Heart left ventricle (tissue), 13 donors: ENCODE results near the gene P3H3.

ENCODE experiments used
- POLR2A ChIP-seq, 2 donors: fragments of 450-650 bp; IDR thresholded peaks; one replicate each; pipeline ENCODE4 v1.6.1; 2017; ENCODE audit warnings: antibody characterized with exemption in 2 of 2, mild to moderate bottlenecking in 2 of 2, moderate library complexity in 2 of 2
- TF ChIP-seq, protein P1 (sequence below), 12 donors: fragments of 200-600 bp; sonication (generic) in 4 of 12; IDR thresholded peaks; one replicate each; pipeline versions ENCODE4 v1.5.0 to v1.8.0; 2018 to 2022; ENCODE audit warnings: antibody characterized with exemption in 12 of 12, mild to moderate bottlenecking in 5 of 12
- donor health status: ischemic (EF 13 %, LVEDD 7.1; RV severe dilation, severe dysfunction).
- donor health status: DM: no; HTN: yes; CAD: no.
- donor health status: DM: no; HTN: no; CAD: no.
- donor health status: ischemic (EF 25% LVEDD 6.9; RV normal size, moderate dysfunction).
- donor health status: ischemic (EF 25% LVEDD 5.7; RV mildly dilated, moderate dysfunction).
- donor health status: ischemic (EF 35%, LVEDD 5.7; RV mildly dilated, moderate dysfunction).
- donor health status: nonischemic (EF 11% LVEDD 7.7; RV severe dilation, severe dysfunction).
- donor health status: DM: yes; HTN: yes; CAD: no.
- donor health status: PGD.
- donor health status: ischemic (EF 29% LVEDD 5.4; RV normal size, mild dysfunction).
- donor health status: nonischemic (EF 23%, LVEDD 6.1; RV moderate dilation, normal function).

DNA sequence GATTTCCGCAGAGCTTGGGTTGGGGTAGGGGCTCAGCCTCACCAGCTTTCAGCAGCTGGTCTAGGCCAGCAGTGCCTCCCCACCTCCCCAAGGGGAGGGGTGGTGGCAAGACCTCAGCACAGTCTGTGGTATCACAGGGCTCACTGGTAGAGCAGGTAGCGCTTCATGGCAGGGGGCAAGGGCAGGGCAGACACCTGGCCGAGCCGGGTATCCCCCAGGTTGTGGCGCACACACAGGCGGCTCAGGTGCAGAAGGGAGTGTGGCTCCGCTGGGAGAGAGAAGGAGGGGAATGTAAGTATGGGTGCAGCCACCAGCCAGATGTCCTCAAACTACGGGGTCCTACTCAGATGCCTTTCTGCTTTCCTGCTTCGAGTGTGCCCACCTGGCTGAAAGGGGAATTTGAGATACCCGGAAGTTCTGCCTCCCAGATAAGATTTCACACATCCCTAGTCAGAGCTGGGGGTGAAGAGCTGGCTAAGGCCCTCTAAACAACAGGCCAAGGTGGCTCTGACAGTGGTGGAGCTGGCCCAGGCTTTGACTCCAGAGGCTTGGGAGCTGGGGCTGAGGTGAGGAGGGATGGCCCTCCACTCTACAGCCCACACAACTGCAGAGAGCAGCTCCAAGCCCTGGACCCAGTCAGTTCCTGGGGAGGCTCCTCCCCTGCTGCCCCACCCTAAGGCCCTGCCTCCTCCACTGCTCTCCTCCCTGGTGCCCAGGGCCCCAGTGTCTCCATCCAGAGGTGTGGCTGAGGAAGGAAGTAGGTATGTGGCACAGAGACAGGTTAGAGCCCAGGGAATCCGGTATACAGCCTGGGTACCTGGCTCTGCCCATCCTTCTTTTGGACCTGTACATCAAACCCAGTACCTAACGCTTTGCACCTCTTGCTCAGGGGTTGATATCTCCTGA lies 43.1 kb downstream of the P3H3 start:
- TF ChIP-seq, protein P1, sequence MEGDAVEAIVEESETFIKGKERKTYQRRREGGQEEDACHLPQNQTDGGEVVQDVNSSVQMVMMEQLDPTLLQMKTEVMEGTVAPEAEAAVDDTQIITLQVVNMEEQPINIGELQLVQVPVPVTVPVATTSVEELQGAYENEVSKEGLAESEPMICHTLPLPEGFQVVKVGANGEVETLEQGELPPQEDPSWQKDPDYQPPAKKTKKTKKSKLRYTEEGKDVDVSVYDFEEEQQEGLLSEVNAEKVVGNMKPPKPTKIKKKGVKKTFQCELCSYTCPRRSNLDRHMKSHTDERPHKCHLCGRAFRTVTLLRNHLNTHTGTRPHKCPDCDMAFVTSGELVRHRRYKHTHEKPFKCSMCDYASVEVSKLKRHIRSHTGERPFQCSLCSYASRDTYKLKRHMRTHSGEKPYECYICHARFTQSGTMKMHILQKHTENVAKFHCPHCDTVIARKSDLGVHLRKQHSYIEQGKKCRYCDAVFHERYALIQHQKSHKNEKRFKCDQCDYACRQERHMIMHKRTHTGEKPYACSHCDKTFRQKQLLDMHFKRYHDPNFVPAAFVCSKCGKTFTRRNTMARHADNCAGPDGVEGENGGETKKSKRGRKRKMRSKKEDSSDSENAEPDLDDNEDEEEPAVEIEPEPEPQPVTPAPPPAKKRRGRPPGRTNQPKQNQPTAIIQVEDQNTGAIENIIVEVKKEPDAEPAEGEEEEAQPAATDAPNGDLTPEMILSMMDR (IDR thresholded peaks at IDR 0.05): no peak
- no peak for TF ChIP-seq POLR2A (IDR thresholded peaks at IDR 0.05)
